GM15510 (cell line): Measurements from ENCODE around the gene DENND2C.

Source experiments
- POLR2A ChIP-seq: IDR thresholded peaks from 3 replicates; pipeline ENCODE4 v1.6.1; 2011; ENCODE audit warnings: borderline replicate concordance; ENCODE audit not compliant: insufficient read length; ENCODE audit errors: extremely low read depth

Gene DENND2C

DNA sequence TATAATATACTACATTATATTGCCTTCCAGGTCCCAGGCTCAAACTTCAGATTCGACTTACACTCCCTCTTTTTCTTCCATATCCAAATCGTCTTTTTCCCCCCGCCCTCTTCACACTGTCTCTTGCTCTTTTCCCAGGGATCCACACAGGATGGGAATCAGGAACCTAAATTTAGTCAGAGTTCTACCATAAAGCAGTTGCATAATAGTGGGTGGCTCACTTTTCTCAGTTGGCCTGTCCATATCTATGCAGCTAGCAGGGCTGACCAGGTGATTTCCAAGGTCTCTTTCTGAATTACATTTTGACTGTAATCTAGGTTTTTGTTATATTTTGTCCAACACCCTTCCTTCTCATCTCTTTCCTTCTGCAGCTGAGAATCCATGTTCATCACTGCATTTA, 80.7 kb downstream of the DENND2C start:
- TF ChIP-seq POLR2A, result no peak

DNA sequence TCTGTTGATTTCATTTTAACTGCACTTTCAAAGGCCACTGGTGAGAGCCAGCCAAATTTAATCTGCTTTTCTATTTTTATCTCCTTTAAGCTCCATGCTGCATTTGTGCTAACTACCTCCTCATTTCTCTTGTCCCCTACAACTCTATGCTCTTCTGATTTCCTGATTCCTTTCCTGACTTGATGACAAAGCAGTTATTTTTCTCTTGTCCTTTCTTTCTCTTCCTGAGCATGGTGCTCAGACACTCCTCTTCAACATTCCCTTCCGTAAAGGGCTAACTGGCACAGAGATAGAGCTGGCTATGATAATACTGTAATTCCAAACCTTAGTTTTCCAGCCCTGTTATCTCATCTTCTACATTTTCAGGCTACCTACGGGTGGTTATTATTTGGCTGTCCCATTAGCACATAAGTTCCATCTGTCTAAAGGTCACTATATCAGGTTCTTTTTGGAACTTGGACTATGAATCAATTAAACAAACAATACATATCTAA, 81.6 kb downstream of the DENND2C start:
- TF ChIP-seq POLR2A, result no peak

DNA sequence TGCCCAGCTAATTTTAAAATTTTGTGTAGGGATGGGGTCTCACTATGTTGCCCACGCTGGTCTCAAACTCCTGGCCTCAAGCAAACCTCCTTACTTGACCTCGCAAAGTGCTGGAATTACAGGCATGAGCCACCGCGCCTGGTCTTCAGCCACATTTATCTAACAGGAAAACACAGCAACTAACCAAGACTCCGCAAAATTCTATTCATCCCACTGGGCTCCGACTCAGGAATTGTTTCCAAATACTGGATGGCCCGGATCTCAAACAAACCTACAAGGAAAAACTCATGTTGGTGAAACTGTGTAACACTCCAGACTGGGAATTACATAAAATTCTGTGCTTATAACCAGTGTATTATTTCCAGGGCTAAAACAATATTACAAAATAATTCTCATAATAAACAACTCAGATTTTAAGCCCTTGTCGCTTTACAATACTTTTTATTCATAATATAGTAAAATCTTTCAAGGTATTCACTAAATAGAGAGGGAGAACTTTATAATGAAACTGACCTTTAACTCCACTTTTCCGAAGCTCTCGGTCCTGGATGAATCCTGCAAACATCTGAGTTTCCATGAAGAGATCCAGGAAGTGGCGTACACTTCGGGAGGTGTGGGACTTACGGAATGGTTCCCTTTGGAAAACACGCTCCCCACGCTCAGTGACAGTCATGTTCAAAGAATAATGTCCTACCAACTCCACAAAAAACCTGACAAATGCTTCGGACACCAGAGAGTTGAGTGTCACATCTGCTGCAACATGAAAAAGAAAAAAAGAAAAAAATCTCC, 82.5 kb downstream of the DENND2C start:
- TF ChIP-seq POLR2A, result no peak

DNA sequence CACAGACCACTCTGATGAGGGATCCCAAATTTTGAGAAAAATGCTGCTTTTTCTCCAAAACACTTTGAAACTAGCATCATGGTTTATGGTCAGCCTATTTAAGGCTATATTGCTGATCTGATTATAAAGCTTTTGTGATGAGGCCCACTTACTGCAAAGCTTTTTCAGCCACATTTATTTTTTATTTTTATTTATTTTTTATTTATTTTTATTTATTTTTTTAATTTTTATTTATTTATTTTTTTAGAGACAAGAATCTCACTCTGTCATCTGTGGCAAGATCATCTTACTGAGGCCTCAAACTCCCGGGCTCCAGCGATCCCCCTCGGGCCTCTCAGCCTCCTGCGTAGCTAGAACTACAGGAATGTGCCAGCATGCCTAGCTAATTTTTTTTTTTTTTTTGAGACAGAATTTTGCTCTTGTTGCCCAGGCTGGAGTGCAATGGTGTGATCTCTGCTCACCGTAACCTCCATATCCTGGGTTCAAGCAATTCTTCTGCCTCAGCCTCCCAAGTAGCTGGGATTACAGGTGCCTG, 83.3 kb downstream of the DENND2C start:
- TF ChIP-seq POLR2A, result no peak

DNA sequence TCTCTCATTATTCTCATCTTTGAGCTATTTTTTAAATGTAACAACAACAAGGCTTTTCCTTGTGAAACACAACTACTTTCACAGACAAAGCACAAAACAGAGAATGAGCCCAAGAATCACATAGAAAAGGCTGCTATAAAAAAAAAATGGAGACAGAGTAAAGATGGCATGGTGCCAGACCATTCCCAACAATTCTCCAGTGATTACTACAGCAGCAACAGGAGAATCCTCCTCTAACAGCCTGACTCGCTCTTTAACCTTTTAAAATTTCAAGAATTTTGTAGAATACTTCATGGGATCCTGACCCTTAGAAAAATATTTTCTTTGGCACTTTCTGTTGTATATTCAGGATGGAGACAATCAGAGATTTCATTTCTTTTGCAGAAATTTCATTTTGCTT, 84.6 kb downstream of the DENND2C start:
- no peak for TF ChIP-seq POLR2A

DNA sequence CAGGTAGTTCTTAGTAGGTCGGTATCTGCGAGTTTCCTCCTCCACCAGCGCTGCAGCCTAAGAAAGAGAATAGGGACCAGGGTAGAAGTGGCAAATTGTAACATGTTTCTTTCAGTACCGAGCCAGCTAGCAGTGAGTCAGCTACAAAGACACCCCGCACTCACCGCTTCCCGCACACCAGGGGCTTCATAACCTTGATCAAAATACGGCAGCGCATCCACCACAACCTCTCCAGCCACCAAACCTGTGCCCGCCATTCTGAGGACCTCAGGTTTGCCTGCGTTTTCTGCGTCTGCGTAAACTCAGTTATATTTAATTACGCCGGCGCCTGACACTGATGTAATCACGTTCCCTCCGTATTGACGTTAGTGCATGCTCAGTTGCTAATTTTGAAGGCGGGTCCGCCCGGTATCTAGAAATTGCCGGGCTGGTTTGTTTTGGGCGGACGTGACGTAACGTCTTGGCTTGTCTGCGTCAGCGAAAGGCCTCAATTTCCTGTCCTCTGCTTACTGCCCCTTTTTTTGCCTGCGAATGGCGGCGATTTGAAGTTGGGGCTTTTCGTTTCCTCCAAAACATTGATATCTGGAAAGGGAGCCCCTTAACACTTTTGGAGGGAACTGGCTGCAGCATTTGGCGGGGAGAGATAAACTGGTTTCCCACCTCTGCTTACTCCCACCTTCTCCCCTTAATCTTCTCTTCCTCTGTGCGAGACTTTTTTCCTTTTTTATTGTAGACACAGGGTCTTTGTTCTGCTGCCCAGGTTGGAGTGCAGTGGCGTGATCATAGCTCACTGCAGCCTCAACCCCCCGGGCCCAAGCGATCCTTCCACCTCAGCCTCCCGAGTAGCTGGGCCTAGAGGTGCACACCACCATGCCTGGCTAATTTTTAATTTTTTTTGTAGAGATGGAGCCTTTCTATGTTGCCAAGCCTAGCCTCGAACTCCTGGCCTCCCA, 88.2 kb downstream of the DENND2C start, which contains the start of gene BCAS2:
BCAS2 (minus strand) TSS at position 281 of the 953 bp plus-strand sequence; CDS start at position 257, 24 bp downstream.
- peak; percentile 97 for TF ChIP-seq POLR2A

DNA sequence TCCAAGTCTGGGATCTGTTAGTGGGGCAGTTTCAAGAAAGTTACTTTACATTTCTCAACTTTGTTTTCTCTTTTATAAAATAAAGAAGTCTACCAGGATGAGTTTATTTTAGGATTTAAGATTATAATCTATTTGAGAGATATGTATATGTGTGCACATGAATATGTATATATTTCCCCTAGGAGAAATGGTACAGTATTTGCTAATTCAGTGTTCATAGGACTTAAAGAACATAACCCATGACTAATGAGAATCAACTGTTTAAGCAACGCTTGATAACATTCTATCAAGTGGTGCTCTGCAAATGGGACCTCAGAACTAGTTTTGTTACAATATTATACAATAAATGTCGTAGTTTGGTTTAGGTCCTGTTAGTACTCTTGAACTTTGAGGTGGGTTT, 95.5 kb downstream of the DENND2C start:
- TF ChIP-seq POLR2A, result no peak

DNA sequence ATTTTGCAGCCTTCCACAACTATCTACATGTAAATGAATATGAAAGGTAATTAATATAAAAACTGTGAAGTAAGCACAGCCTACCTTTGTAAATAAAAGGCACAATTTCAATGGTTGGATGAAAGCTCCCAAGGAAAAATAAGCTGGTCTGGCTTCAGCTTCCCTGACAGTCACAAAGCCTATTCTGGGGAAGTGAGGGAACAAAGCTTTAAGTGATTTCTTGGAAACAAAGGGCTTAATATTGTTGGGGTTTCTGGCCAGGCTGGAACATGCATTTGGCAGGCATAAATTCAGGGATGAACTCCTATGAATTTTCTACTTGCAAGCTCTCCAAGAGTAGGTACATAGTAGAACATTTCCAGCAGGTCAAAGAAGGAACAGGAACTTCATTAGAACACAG, 105.7 kb downstream of the DENND2C start:
- TF ChIP-seq POLR2A, result no peak

DNA sequence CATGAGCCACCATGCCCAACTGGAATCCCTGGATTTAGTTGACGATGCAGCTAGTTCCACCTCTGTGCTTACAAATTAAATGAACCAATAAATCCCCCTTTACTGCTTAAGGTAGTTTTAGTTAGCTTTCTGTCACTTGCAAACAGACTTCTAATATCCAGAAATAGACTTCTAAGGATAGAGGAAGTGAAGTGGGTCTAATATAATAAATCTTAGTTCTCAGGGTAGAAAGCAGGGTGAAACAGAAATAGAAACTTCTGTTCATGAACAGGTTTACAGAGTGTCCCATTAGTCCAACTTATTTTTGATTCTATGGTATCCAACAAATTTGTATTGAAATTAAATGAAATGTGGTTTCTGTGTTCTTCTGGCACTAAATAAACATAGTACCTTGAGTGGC, 108.5 kb downstream of the DENND2C start:
- TF ChIP-seq POLR2A, result no peak

DNA sequence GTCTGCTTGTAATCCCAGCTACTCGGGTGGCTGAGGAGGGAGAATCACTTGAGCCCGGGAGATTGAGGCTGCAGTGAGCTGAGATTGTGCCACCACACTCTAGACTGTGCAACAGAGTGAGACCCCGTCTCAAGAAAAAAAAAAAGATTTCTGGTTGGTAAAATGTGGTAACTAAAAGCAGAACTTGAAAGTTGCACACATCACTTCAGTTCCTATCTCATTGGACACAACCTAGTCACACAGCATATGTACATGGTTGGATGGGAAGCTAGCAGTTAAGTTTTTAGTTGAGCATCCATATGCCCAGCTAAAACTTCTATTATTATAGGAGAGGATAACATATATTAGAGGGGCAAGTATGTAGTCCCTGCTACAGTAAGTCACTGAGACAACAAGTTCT, 110.5 kb downstream of the DENND2C start:
- no peak for TF ChIP-seq POLR2A

DNA sequence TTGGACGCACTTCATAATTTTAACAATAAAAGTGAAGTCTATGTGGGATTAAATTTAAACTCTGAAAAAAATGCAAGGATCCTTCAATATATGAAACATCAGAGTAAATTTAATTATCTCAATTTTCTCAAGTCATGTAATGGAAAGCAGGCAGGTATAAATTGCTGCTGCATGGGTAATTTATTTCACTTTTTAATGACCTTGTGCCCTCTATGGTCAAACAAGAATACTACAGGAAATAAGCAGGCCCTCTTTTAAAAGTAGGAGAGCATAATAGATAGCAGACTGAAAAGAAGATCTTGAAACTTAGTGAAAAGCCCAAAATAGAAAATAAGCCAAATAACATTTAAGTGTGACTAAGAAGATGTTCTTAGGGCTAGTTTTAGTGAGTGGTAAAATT, 111.3 kb downstream of the DENND2C start:
- TF ChIP-seq POLR2A, result no peak

DNA sequence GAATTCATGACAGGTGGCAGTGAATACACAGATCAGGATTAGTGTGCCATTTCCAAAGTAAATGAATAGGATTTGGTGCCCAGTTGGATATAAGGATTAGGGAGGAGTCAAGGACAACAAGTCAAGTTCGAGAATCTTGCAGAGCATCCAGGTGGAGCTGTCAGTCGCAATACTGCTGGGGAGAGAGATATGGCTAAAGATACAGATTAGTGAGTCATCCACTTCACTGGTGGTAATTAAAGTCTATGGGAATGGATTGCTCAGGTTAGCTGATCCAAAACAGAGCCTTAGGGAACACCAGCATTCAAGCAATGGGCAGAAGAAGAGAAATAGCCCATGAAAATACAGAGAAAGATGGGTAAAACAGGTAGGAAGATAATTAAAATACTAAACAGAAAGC, 115.3 kb downstream of the DENND2C start:
- no peak for TF ChIP-seq POLR2A

DNA sequence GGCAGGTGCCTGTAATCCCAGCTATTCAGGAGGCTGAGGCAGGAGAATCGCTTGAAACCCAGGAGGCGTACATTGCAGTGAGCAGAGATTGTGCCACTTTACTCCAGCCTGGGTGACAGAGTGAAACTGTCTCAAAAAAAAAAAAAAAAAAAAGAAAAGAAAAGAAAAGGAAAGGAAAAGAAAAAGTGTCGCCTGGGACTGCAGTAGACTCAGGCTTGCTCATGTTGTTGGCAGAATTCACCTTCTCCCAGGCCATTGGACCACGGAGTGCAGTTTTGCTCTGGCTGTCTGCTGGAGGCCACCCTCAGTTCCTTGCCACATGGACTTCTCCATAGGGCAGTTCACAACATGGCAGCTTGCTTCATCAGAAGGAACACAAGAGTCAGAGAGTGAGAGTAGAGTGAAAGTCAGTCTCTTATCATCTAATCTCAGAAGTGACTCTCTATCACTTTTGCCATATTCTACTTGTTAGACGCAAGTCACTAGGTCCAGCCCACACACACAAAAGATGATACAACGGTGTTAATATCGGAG, 117.7 kb downstream of the DENND2C start:
- no peak for TF ChIP-seq POLR2A

DNA sequence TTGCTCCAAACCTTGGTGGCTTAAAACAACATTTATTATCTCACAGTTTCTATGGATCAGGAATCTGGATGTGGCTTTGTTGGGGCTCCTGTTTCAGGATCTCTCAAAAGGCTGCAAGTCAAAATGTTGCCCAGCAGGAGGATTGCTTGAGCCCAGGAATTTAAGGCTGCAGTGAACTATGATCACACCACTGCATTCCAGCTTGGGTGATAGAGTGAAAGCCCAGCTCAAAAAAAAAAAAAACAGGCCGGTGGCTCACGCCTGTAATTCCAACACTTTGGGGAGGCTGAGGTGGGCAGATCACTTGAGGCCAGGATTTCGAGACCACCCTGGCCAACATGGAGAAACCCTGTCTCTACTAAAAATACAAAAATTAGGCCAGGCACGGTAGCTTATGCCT, 118.4 kb downstream of the DENND2C start:
- no peak for TF ChIP-seq POLR2A

DNA sequence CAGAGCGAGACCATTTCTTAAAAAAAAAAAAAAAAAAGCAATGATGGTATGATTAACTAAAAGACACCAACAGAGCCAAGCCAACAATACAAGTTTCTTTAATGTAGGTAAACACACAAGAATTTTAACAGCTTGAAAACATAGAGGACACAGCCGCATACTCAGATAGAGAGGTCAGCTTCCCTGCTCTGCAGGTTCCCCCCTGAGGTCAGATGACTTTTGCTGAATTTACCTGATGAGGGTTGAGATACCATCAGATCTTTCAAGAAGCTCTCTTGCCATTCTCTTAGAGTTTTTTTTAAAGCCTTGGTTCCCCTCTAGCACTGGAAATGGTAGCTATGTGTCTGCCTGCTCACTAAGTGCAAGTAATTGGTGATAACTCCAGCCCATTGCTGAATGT, 119.5 kb downstream of the DENND2C start:
- TF ChIP-seq POLR2A, result no peak
